Measurements from ENCODE around the gene IDNK.

Gene IDNK

DNA sequence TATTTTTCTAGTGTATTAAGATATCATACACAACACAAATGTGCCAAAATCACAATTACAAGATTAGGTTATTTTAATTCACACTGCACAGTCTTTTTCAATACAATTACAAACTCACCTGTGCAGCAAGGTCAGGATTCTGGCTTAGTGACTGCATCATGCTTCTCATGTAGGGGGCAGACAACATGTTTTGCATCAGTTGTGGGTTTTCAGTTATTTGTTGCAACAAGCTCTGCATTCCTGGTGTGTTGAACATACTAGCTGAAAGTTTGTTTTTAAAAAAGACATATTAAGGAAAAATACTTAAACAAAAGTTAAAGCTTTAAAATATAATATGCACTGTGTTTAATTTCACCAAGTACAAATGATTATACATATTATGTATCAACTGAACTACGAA is 46.1 kb downstream of the IDNK start:
- Histone ChIP-seq H3K36me3 (ENCODE audit: insufficient read depth, low read length) (peaks cover 81% of the 10 kb centered on the region), H3K4me1 (ENCODE audit: insufficient read depth, low read length, poor library complexity, severe bottlenecking) (peaks cover 19% of the 10 kb centered on the region), H3K27me3 (ENCODE audit: insufficient read depth, low read length, poor library complexity, severe bottlenecking) (no peaks in the 10 kb centered on the region), H3K9me2 (replicated peaks; ENCODE audit: low read depth, low read length) (no peaks in the 10 kb centered on the region), H4K20me1 (ENCODE audit: insufficient read depth, low read length, poor library complexity, severe bottlenecking) (peaks cover 31% of the 10 kb centered on the region), H2AFZ (ENCODE audit: low read length) (no peak overlapping the region), H3K79me2 (ENCODE audit: insufficient read depth, low read length) (peaks cover 3% of the 10 kb centered on the region; the same call in 1 of the 2 replicates), H3K4me3 (ENCODE audit: low read length, poor library complexity, severe bottlenecking) (no peak overlapping the region), H3K9ac (ENCODE audit: low read depth, low read length, poor library complexity, severe bottlenecking) (no peak overlapping the region), H3K4me2 (ENCODE audit: low read depth, low read length, poor library complexity, severe bottlenecking) (no peak overlapping the region), H3K9me3 (ENCODE audit: insufficient read depth, low read depth, low read length) (no peaks in the 10 kb centered on the region), H3F3A (ENCODE audit: low read depth) (peaks cover 3% of the 10 kb centered on the region; the same call in 1 of the 2 replicates)
- TF ChIP-seq EZH2phosphoT487 (IDR thresholded peaks at IDR 0.05; ENCODE audit: borderline replicate concordance) = no peak
- TF ChIP-seq, protein P1, sequence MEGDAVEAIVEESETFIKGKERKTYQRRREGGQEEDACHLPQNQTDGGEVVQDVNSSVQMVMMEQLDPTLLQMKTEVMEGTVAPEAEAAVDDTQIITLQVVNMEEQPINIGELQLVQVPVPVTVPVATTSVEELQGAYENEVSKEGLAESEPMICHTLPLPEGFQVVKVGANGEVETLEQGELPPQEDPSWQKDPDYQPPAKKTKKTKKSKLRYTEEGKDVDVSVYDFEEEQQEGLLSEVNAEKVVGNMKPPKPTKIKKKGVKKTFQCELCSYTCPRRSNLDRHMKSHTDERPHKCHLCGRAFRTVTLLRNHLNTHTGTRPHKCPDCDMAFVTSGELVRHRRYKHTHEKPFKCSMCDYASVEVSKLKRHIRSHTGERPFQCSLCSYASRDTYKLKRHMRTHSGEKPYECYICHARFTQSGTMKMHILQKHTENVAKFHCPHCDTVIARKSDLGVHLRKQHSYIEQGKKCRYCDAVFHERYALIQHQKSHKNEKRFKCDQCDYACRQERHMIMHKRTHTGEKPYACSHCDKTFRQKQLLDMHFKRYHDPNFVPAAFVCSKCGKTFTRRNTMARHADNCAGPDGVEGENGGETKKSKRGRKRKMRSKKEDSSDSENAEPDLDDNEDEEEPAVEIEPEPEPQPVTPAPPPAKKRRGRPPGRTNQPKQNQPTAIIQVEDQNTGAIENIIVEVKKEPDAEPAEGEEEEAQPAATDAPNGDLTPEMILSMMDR (conservative IDR thresholded peaks at IDR 0.05; ENCODE audit: low read length) = no peak

DNA sequence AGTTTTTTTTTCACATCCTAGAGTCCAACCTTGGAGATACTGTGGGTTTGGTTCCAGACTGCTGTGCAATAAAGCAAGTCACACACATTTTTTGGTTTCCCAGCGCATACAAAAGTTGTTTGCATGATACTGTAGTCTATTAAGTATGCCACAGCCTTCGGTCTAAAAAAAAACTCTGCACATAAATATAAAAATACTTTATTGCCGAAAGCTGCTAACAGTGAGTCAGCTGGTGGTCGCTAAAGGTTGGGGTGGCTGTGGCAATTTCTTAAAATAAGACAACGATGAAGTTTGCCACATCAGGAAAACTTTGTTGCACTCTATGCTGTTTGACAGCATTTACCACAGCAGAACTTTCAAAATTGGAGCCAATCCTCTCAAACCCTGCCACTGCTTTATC is 47.4 kb downstream of the IDNK start:
- no peak overlapping the region for H3K4me2 ChIP-seq (ENCODE audit: low read depth, low read length, poor library complexity, severe bottlenecking)
- no peaks in the 10 kb centered on the region for H3K9me2 ChIP-seq (replicated peaks; ENCODE audit: low read depth, low read length)
- H3K36me3 ChIP-seq (ENCODE audit: insufficient read depth, low read length) = peaks cover 83% of the 10 kb centered on the region
- peaks cover 16% of the 10 kb centered on the region for H3K79me2 ChIP-seq (ENCODE audit: insufficient read depth, low read length)
- H3F3A ChIP-seq (ENCODE audit: low read depth) = peaks cover 3% of the 10 kb centered on the region; the same call in 1 of the 2 replicates
- H2AFZ ChIP-seq (ENCODE audit: low read length) = no peak overlapping the region
- H4K20me1 ChIP-seq (ENCODE audit: insufficient read depth, low read length, poor library complexity, severe bottlenecking) = peaks cover 34% of the 10 kb centered on the region
- H3K9me3 ChIP-seq (ENCODE audit: insufficient read depth, low read depth, low read length) = no peaks in the 10 kb centered on the region
- H3K9ac ChIP-seq (ENCODE audit: low read depth, low read length, poor library complexity, severe bottlenecking) = no peak overlapping the region
- H3K27me3 ChIP-seq (ENCODE audit: insufficient read depth, low read length, poor library complexity, severe bottlenecking) = no peaks in the 10 kb centered on the region
- peaks cover 14% of the 10 kb centered on the region for H3K4me1 ChIP-seq (ENCODE audit: insufficient read depth, low read length, poor library complexity, severe bottlenecking)
- TF ChIP-seq, protein P1 (conservative IDR thresholded peaks at IDR 0.05; ENCODE audit: low read length) = no peak
- TF ChIP-seq EZH2phosphoT487 (IDR thresholded peaks at IDR 0.05; ENCODE audit: borderline replicate concordance) = no peak
- no peak overlapping the region for H3K4me3 ChIP-seq (ENCODE audit: low read length, poor library complexity, severe bottlenecking)

DNA sequence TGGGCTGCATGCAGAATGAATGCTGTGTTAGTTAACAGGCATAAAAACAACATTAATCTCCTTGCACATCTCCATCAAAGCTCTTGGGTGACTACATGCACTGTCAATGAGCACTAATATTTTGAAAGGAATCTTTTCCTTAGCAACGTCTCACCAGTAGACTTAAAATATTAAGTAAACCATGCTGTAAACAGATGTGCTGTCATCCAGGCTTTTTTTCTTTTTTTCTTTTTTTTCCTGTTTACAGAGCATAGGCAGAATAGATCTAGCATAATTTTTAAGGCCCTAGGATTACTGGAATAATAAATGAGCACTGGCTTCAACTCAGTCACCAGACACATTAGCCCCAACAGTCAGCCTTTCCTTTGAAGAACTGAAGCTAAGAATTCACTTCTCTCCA is 48.5 kb downstream of the IDNK start:
- Histone ChIP-seq H3K79me2 (ENCODE audit: insufficient read depth, low read length) (peaks cover 18% of the 10 kb centered on the region), H3K9ac (ENCODE audit: low read depth, low read length, poor library complexity, severe bottlenecking) (no peak overlapping the region)
- TF ChIP-seq, protein P1 (conservative IDR thresholded peaks at IDR 0.05; ENCODE audit: low read length) = no peak
- no peak for TF ChIP-seq EZH2phosphoT487 (IDR thresholded peaks at IDR 0.05; ENCODE audit: borderline replicate concordance)

More for the DNA sequence above, 48.5 kb downstream of the IDNK start:
- Histone ChIP-seq H3K9me2 (replicated peaks; ENCODE audit: low read depth, low read length) (no peaks in the 10 kb centered on the region), H3K36me3 (ENCODE audit: insufficient read depth, low read length) (peaks cover 88% of the 10 kb centered on the region), H4K20me1 (ENCODE audit: insufficient read depth, low read length, poor library complexity, severe bottlenecking) (peaks cover 28% of the 10 kb centered on the region), H2AFZ (ENCODE audit: low read length) (no peak overlapping the region), H3K27me3 (ENCODE audit: insufficient read depth, low read length, poor library complexity, severe bottlenecking) (no peaks in the 10 kb centered on the region), H3F3A (ENCODE audit: low read depth) (no peaks in the 10 kb centered on the region), H3K4me1 (ENCODE audit: insufficient read depth, low read length, poor library complexity, severe bottlenecking) (peaks cover 3% of the 10 kb centered on the region), H3K4me3 (ENCODE audit: low read length, poor library complexity, severe bottlenecking) (no peak overlapping the region), H3K9me3 (ENCODE audit: insufficient read depth, low read depth, low read length) (no peaks in the 10 kb centered on the region), H3K4me2 (ENCODE audit: low read depth, low read length, poor library complexity, severe bottlenecking) (no peak overlapping the region)

Measured in Loucy (cell line).